Neural cell (in vitro differentiated cells): ENCODE results near the gene CDC20.

ENCODE experiments used
- CTCF ChIP-seq: fragments of 450-650 bp; IDR thresholded peaks from 2 replicates; pipeline ENCODE4 v1.5.1; 2014; ENCODE audit warnings: antibody characterized with exemption, mild to moderate bottlenecking, moderate library complexity; ENCODE audit not compliant: poor library complexity, severe bottlenecking
- EP300 ChIP-seq: fragments of 450-650 bp; conservative IDR thresholded peaks from 2 replicates; pipeline ENCODE4 v1.6.1; 2014; ENCODE audit warnings: antibody characterized with exemption, mild to moderate bottlenecking, moderate library complexity; ENCODE audit not compliant: poor library complexity, severe bottlenecking
- EZH2 ChIP-seq: fragments of 200-600, 300-800 bp; shearing (Covaris generic), sonication (generic); IDR thresholded peaks from 2 replicates; pipeline ENCODE4 v1.6.1; 2014; ENCODE audit warnings: antibody characterized with exemption, low read length, borderline replicate concordance, mild to moderate bottlenecking; ENCODE audit not compliant: insufficient read depth, poor library complexity, severe bottlenecking
- MXI1 ChIP-seq: fragments of 450-650 bp; conservative IDR thresholded peaks from 2 replicates; pipeline ENCODE4 v1.6.1; 2014; ENCODE audit warnings: antibody characterized with exemption, mild to moderate bottlenecking; ENCODE audit not compliant: poor library complexity, severe bottlenecking
- POLR2AphosphoS5 ChIP-seq: IDR thresholded peaks from 2 replicates; pipeline ENCODE4 v1.6.1; 2012
- RAD21 ChIP-seq: fragments of 450-650 bp; conservative IDR thresholded peaks from 2 replicates; pipeline ENCODE4 v1.6.1; 2014; ENCODE audit warnings: antibody characterized with exemption, mild to moderate bottlenecking, moderate library complexity
- REST ChIP-seq: IDR thresholded peaks from 2 replicates; pipeline ENCODE4 v1.6.1; 2012; ENCODE audit warnings: borderline replicate concordance
- SMC3 ChIP-seq: fragments of 450-650 bp; conservative IDR thresholded peaks from 2 replicates; pipeline ENCODE4 v1.6.1; 2014; ENCODE audit warnings: antibody characterized with exemption, mild to moderate bottlenecking, moderate library complexity; ENCODE audit not compliant: poor library complexity

GRCh38 chr1:43372172-43372571, 13.4 kb downstream of the CDC20 start:
- TF ChIP-seq CTCF (no peak), EP300 (no peak), POLR2AphosphoS5 (no peak), REST (no peak), EZH2 (no peak), RAD21 (no peak), MXI1 (no peak), SMC3 (no peak)
